ENCODE results near the gene ZNF687.

The ZNF687 gene

DNA sequence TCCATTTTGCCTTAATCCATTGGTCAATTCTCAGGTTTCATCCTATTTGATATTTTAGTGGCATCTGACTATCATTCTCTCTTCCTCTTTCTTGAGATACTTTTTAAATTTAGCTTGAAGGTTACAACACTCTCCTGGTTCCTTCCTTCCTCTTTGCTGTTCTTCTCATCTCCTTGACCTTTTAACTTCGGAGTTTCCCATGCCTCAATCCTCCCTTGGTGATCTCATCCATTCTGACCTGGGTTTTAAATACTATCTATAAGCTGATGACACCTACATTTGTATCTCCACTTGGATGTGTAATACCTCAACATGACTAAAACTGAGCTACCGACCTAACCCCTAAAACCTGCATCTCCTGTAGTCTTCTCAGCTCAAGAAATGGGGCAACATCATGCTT, 4.8 kb upstream of the ZNF687 start:
- TF ChIP-seq ZNF8 (CRISPR knock-in tag; IDR thresholded peaks at IDR 0.05) (no peak), RARB (CRISPR knock-in tag; IDR thresholded peaks at IDR 0.05) (no peak), ARNTL (CRISPR knock-in tag; IDR thresholded peaks at IDR 0.05; ENCODE audit: borderline replicate concordance, low read depth) (no peak)
- TF ChIP-seq, protein P1, sequence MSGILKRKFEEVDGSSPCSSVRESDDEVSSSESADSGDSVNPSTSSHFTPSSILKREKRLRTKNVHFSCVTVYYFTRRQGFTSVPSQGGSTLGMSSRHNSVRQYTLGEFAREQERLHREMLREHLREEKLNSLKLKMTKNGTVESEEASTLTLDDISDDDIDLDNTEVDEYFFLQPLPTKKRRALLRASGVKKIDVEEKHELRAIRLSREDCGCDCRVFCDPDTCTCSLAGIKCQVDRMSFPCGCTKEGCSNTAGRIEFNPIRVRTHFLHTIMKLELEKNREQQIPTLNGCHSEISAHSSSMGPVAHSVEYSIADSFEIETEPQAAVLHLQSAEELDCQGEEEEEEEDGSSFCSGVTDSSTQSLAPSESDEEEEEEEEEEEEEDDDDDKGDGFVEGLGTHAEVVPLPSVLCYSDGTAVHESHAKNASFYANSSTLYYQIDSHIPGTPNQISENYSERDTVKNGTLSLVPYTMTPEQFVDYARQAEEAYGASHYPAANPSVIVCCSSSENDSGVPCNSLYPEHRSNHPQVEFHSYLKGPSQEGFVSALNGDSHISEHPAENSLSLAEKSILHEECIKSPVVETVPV (CRISPR knock-in tag; IDR thresholded peaks at IDR 0.05) = no peak
- no peak for ATAC-seq

DNA sequence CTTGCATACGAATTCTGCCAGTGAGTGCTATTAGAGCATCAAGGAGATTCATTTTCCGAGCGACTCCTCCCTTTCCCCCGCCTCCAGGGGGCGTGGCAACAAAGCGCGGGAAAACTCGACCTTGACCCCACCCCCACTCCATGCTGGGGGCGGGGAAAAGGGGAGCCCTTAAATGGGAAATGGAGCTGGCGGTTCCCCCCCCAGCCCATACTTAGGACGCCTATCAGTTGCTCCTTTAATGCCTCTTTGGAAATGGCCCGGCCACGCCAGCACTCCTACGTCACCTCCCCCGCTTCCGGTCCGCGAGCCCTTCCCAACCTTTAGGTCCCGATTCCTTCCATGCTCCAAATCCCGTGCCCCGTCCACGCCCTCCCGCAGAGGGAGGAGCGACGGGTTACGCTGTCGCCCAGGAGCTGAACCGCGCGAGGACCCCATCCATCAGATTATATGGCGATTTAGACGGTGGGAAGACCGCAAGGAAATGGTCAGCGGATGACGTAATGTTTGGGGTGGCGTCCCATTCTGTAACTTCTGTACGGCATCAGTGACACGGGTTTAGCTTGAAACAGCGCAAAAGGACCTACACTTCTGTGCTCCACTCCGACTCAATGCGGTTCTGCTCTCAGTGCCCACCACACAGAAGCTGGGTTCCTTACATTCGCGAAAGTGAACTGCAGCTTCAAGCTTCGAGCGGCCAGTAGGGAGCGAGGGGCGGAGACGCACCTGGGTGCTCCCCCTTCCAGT, 702 bp upstream of the ZNF687 start:
- peak; percentile 60 for ATAC-seq
- no peak for TF ChIP-seq ZFP30 (CRISPR knock-in tag; IDR thresholded peaks at IDR 0.05)
- TF ChIP-seq ZFP3 (CRISPR knock-in tag; IDR thresholded peaks at IDR 0.05) = no peak
- TF ChIP-seq PPARA (CRISPR knock-in tag; IDR thresholded peaks at IDR 0.05; ENCODE audit: borderline replicate concordance) = peak; percentile 56; the same call in 1 of the 2 replicates
- TF ChIP-seq ZC3H10 (CRISPR knock-in tag; IDR thresholded peaks at IDR 0.05) = no peak
- no peak for TF ChIP-seq ISL1 (CRISPR knock-in tag; IDR thresholded peaks at IDR 0.05)
- TF ChIP-seq ARNTL (CRISPR knock-in tag; IDR thresholded peaks at IDR 0.05; ENCODE audit: borderline replicate concordance, low read depth) = peak; percentile 66; the same call in 1 of the 2 replicates
- TF ChIP-seq ZNF70 (CRISPR knock-in tag; IDR thresholded peaks at IDR 0.05) = no peak
- 0 out of 2 replicates have a peak, but pooled peaks have one; percentile 21 for TF ChIP-seq ZNF8 (CRISPR knock-in tag; IDR thresholded peaks at IDR 0.05)
- peak; percentile 50; the same call in 1 of the 2 replicates for TF ChIP-seq TSHZ2 (CRISPR knock-in tag; IDR thresholded peaks at IDR 0.05)
- no peak; the same call in 1 of the 2 replicates for TF ChIP-seq TCF4 (CRISPR knock-in tag; IDR thresholded peaks at IDR 0.05; ENCODE audit: borderline replicate concordance)
- no peak; the same call in 1 of the 2 replicates for TF ChIP-seq ZNF565 (CRISPR knock-in tag; conservative IDR thresholded peaks at IDR 0.05; ENCODE audit: low read depth)

GRCh38 chr1:151282883-151283725, 1.0 kb downstream of the ZNF687 start:
- TF ChIP-seq GLIS3 (CRISPR knock-in tag; IDR thresholded peaks at IDR 0.05) (no peak), PPARA (CRISPR knock-in tag; IDR thresholded peaks at IDR 0.05; ENCODE audit: borderline replicate concordance) (no peak), CREB5 (CRISPR knock-in tag; IDR thresholded peaks at IDR 0.05; ENCODE audit: low read depth) (no peak), POU6F1 (CRISPR knock-in tag; IDR thresholded peaks at IDR 0.05; ENCODE audit: borderline replicate concordance, low read depth) (no peak), ZC3H10 (CRISPR knock-in tag; IDR thresholded peaks at IDR 0.05) (no peak), TSHZ2 (CRISPR knock-in tag; IDR thresholded peaks at IDR 0.05) (no peak), ZFP30 (CRISPR knock-in tag; IDR thresholded peaks at IDR 0.05) (no peak), OSR1 (CRISPR knock-in tag; IDR thresholded peaks at IDR 0.05) (no peak)
- peak; percentile 3 for ATAC-seq
